SK-N-MC (cell line): ENCODE results near the gene KCNK1.

ENCODE experiments used
- EZH2 ChIP-seq: fragments of 200-600 bp; sonication (generic); IDR thresholded peaks from one replicate; pipeline ENCODE4 v1.6.1; 2017; ENCODE audit warnings: antibody characterized with exemption
- POLR2AphosphoS5 ChIP-seq: IDR thresholded peaks from 2 replicates; pipeline ENCODE4 v1.6.1; 2012; ENCODE audit warnings: mild to moderate bottlenecking, low read depth, low read length, borderline replicate concordance

DNA sequence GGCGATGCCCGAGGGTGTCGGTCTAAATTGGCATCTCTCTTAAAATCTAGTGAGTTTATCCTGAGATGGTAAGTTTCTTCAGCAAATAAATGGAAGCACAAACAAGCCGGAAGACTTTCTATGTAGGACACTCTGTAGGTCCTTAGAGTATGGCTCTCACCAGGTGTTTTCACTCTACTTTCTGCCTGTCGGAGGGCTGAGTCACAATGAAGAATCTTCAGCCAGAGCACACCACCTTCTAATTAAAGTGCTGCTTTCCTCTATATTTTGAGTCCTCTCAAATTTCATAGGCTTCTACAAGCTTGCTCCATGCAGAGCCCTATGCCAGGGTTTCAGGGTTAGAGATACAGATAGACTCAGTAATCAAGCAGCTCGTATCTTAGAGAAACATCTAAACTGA, 27.1 kb downstream of the KCNK1 start:
- TF ChIP-seq POLR2AphosphoS5 (no peak), EZH2 (no peak)
